ENCODE measurements around the gene MYO9B.

The MYO9B gene

GRCh38 chr19:17214508-17215126, 139.0 kb downstream of the MYO9B start:
- Histone ChIP-seq H3K4me3 (peak overlapping the region; percentile 88), H3K9me3 (ENCODE audit: low read depth, low read length) (no peaks in the 10 kb centered on the region), H3K36me3 (ENCODE audit: insufficient read depth, low read length) (peaks cover 5% of the 10 kb centered on the region; the same call in 1 of the 2 replicates), H3K9ac (ENCODE audit: insufficient read length) (peak overlapping the region; percentile 92), H3K27ac (peak overlapping the region; percentile 97)
- no peak for DNase-seq (ENCODE audit: low read depth, low spot score)
- TF ChIP-seq EZH2 (IDR thresholded peaks at IDR 0.05) (no peak), FOXP2 (optimal IDR thresholded peaks at IDR 0.05; ENCODE audit: control extremely low read depth, extremely low read length, insufficient read depth) (no peak), POLR2AphosphoS5 (IDR thresholded peaks at IDR 0.05; ENCODE audit: borderline replicate concordance, low read depth, low read length) (no peak)

GRCh38 chr19:17215127-17215971, 139.8 kb downstream of the MYO9B start, which contains the start of gene USE1:
USE1 (plus strand) TSS chr19:17215357; CDS start chr19:17215406, 49 bp downstream.
- peak; percentile 72 for TF ChIP-seq FOXP2 (optimal IDR thresholded peaks at IDR 0.05; ENCODE audit: control extremely low read depth, extremely low read length, insufficient read depth)
- TF ChIP-seq EZH2 (IDR thresholded peaks at IDR 0.05), result no peak
- TF ChIP-seq POLR2AphosphoS5 (IDR thresholded peaks at IDR 0.05; ENCODE audit: borderline replicate concordance, low read depth, low read length), result peak; percentile 87
- Histone ChIP-seq H3K9me3 (ENCODE audit: low read depth, low read length) (no peaks in the 10 kb centered on the region), H3K4me3 (peak within 1 kb of the TSS; percentile 88), H3K36me3 (ENCODE audit: insufficient read depth, low read length) (peaks cover 5% of the 10 kb centered on the region; the same call in 1 of the 2 replicates), H3K27ac (peak within 1 kb of the TSS; percentile 97), H3K9ac (ENCODE audit: insufficient read length) (peak within 1 kb of the TSS; percentile 92)
- peak; percentile 64 for DNase-seq (ENCODE audit: low read depth, low spot score)

GRCh38 chr19:17216058-17216670, 140.6 kb downstream of the MYO9B start:
- Histone ChIP-seq H3K27ac (peak overlapping the region; percentile 97), H3K36me3 (ENCODE audit: insufficient read depth, low read length) (peaks cover 5% of the 10 kb centered on the region; the same call in 1 of the 2 replicates), H3K4me3 (peak overlapping the region; percentile 88), H3K9ac (ENCODE audit: insufficient read length) (no peak overlapping the region), H3K9me3 (ENCODE audit: low read depth, low read length) (no peaks in the 10 kb centered on the region)
- DNase-seq (ENCODE audit: low read depth, low spot score), result no peak
- TF ChIP-seq FOXP2 (optimal IDR thresholded peaks at IDR 0.05; ENCODE audit: control extremely low read depth, extremely low read length, insufficient read depth) (no peak), POLR2AphosphoS5 (IDR thresholded peaks at IDR 0.05; ENCODE audit: borderline replicate concordance, low read depth, low read length) (no peak), EZH2 (IDR thresholded peaks at IDR 0.05) (no peak)

- Histone ChIP-seq H3K4me3 (no peak overlapping the region), H3K9ac (ENCODE audit: insufficient read length) (no peak overlapping the region), H3K36me3 (ENCODE audit: insufficient read depth, low read length) (peaks cover 5% of the 10 kb centered on the region; the same call in 1 of the 2 replicates), H3K27ac (no peak overlapping the region), H3K9me3 (ENCODE audit: low read depth, low read length) (no peaks in the 10 kb centered on the region)
- DNase-seq (ENCODE audit: low read depth, low spot score), result no peak
- no peak for TF ChIP-seq EZH2 (IDR thresholded peaks at IDR 0.05)
- TF ChIP-seq FOXP2 (optimal IDR thresholded peaks at IDR 0.05; ENCODE audit: control extremely low read depth, extremely low read length, insufficient read depth), result no peak
- TF ChIP-seq POLR2AphosphoS5 (IDR thresholded peaks at IDR 0.05; ENCODE audit: borderline replicate concordance, low read depth, low read length), result no peak
Measured at GRCh38 chr19:17219286-17219685, 143.7 kb downstream of the MYO9B start.

GRCh38 chr19:17220207-17220758, 144.7 kb downstream of the MYO9B start:
- Histone ChIP-seq H3K4me3 (no peak overlapping the region), H3K36me3 (ENCODE audit: insufficient read depth, low read length) (peaks cover 5% of the 10 kb centered on the region; the same call in 1 of the 2 replicates), H3K9ac (ENCODE audit: insufficient read length) (no peak overlapping the region), H3K9me3 (ENCODE audit: low read depth, low read length) (no peaks in the 10 kb centered on the region), H3K27ac (no peak overlapping the region)
- TF ChIP-seq FOXP2 (optimal IDR thresholded peaks at IDR 0.05; ENCODE audit: control extremely low read depth, extremely low read length, insufficient read depth) (no peak), POLR2AphosphoS5 (IDR thresholded peaks at IDR 0.05; ENCODE audit: borderline replicate concordance, low read depth, low read length) (no peak), EZH2 (IDR thresholded peaks at IDR 0.05) (no peak)
- no peak for DNase-seq (ENCODE audit: low read depth, low spot score)

GRCh38 chr19:17225053-17225452, 149.5 kb downstream of the MYO9B start:
- H3K4me3 ChIP-seq, result no peak overlapping the region
- H3K27ac ChIP-seq, result no peak overlapping the region
- no peak overlapping the region for H3K9ac ChIP-seq (ENCODE audit: insufficient read length)
- H3K9me3 ChIP-seq (ENCODE audit: low read depth, low read length), result no peaks in the 10 kb centered on the region
- TF ChIP-seq POLR2AphosphoS5 (IDR thresholded peaks at IDR 0.05; ENCODE audit: borderline replicate concordance, low read depth, low read length) (no peak), EZH2 (IDR thresholded peaks at IDR 0.05) (no peak), FOXP2 (optimal IDR thresholded peaks at IDR 0.05; ENCODE audit: control extremely low read depth, extremely low read length, insufficient read depth) (no peak)
- no peak for DNase-seq (ENCODE audit: low read depth, low spot score)
- no peaks in the 10 kb centered on the region for H3K36me3 ChIP-seq (ENCODE audit: insufficient read depth, low read length)

GRCh38 chr19:17226002-17226933, 150.7 kb downstream of the MYO9B start, which contains the start of gene OCEL1:
OCEL1 (plus strand) TSS chr19:17226226; CDS start chr19:17226248, 22 bp downstream.
- H3K36me3 ChIP-seq (ENCODE audit: insufficient read depth, low read length), result no peaks in the 10 kb centered on the region
- peak; percentile 81 for DNase-seq (ENCODE audit: low read depth, low spot score)
- H3K4me3 ChIP-seq, result peak within 1 kb of the TSS; percentile 98
- H3K9ac ChIP-seq (ENCODE audit: insufficient read length), result peak within 1 kb of the TSS; percentile 82
- TF ChIP-seq FOXP2 (optimal IDR thresholded peaks at IDR 0.05; ENCODE audit: control extremely low read depth, extremely low read length, insufficient read depth), result peak; percentile 87
- no peak for TF ChIP-seq EZH2 (IDR thresholded peaks at IDR 0.05)
- peak; percentile 77 for TF ChIP-seq POLR2AphosphoS5 (IDR thresholded peaks at IDR 0.05; ENCODE audit: borderline replicate concordance, low read depth, low read length)
- H3K27ac ChIP-seq, result 0 out of 2 replicates have a peak within 1 kb of the TSS, but pooled peaks have one; percentile 42
- no peaks in the 10 kb centered on the region for H3K9me3 ChIP-seq (ENCODE audit: low read depth, low read length)
